ENCODE measurements around the gene CDX1.

DNA sequence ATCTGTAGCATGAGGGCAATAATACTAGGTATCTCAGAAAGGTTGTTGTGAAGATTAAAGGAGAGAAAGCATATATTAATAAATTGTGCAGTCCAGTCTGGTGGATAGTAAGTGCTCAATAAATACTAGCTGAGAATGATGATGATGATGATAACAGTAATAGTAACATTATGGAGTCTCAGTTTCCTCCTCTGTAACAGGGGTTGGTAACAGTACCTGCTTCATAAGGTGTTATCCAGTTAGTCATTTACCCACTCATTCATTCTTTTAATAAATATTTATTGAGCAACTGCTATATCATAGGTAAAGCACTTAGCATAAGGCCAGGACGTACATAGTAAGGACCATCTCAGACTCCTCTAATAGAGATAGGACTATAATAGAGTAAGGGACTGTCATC lies 30.9 kb downstream of the CDX1 start:
- TF ChIP-seq, protein P1, sequence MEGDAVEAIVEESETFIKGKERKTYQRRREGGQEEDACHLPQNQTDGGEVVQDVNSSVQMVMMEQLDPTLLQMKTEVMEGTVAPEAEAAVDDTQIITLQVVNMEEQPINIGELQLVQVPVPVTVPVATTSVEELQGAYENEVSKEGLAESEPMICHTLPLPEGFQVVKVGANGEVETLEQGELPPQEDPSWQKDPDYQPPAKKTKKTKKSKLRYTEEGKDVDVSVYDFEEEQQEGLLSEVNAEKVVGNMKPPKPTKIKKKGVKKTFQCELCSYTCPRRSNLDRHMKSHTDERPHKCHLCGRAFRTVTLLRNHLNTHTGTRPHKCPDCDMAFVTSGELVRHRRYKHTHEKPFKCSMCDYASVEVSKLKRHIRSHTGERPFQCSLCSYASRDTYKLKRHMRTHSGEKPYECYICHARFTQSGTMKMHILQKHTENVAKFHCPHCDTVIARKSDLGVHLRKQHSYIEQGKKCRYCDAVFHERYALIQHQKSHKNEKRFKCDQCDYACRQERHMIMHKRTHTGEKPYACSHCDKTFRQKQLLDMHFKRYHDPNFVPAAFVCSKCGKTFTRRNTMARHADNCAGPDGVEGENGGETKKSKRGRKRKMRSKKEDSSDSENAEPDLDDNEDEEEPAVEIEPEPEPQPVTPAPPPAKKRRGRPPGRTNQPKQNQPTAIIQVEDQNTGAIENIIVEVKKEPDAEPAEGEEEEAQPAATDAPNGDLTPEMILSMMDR (IDR thresholded peaks at IDR 0.05): no peak
- TF ChIP-seq POLR2A (IDR thresholded peaks at IDR 0.05): no peak

Data from adrenal gland (tissue), 5 donors.